ENCODE results near the gene BTBD9.
A peak's percentile ranks its signal among the peaks of the same experiment; 100 is the strongest.
"Not testable (repeated sequence)": the region's sequence is repeated elsewhere in the genome, so short reads cannot be mapped to it uniquely, and the experiment has no call there.

The BTBD9 gene

GRCh38 chr6:38648629-38649028, 8.9 kb upstream of the BTBD9 start:
- no peak for DNase-seq (ENCODE audit: low read depth)

- no peak for DNase-seq (ENCODE audit: low read depth)
These were observed 6.6 kb upstream of the BTBD9 start for GRCh38 chr6:38646166-38646878.

DNA sequence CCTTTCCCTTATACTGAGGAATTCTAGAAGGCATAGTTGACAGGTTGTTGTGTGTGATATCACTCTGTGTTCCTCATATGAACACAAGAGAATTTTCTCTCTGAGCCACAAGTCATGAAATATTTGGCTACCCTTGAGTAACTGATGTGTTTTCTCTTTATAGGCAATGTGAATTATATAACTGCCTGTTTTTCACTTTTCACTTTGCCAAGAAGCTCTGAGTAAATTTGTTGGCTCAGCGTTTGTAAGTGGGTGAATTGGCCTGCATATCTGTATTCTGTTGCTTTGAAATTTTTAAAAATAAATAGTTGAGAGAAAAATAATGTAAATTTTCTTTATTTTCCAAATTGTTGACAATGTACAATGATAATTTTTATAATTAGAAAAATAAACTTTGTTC, 5.2 kb upstream of the BTBD9 start:
- DNase-seq (ENCODE audit: low read depth) = no peak

GRCh38 chr6:38640216-38640909, 634 bp upstream of the BTBD9 start:
- DNase-seq (ENCODE audit: low read depth) = no peak

- DNase-seq (ENCODE audit: low read depth) = peak; percentile 28
These were observed 710 bp downstream of the BTBD9 start for GRCh38 chr6:38638941-38639497.

DNA sequence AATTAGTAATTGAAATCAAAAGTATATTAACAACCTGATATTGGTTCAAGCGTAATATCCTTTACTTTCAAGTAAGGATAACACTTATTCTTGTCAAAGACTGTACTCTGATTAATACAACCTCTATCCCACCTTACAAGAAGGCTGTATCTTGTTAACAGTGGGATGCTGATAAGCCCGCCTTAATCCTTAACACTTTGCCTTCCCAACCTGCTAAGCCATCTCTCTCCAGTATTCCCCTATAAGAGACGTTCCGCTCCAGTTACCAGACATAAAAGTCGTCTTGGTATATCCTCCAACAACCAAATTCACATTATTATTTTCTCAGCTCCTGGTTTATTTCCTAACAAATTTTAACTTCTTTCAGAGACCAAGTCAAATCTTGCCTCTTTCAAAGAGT, 2.0 kb downstream of the BTBD9 start:
- DNase-seq (ENCODE audit: low read depth) = no peak

- DNase-seq (ENCODE audit: low read depth) = no peak
These were observed 3.7 kb downstream of the BTBD9 start for GRCh38 chr6:38636027-38636426.

DNA sequence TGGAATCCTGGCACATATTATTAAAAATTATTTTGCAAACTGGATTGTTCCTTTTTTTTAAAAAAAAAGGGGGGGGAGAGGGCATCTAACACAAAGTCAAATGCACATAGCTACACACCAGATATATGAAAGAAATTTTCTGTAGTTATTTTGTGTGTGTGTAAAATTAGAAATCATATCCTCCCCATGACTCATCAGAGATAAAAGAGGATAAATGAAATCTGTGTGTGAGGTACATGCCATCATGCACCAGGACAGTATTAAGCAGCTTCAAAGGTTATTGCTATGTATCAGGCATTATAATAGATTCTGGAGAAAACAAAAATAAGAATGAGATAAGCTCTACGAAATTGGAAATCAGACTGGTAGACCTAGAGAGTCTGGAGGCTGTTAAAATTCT, 5.2 kb downstream of the BTBD9 start:
- DNase-seq (ENCODE audit: low read depth) = no peak

DNA sequence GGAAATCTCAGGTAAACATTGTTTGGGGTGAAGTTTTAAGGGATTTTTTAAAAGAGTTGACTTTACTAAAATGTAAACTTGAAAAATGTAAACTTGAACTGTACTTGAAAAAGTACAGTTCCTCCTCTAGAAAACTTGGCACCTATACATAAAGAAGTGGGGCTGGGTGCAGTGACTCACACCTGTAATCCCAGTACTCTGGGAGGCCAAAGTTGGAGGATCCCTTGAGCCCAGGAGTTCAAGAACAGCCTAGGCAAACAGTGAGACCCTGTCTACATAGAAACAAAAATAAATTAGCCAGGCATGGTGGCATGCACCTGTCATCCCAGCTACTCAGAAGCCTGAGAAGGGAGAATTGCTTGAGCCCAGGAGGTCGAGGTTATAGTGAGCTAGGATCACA, 7.2 kb downstream of the BTBD9 start:
- DNase-seq (ENCODE audit: low read depth) = no peak

DNA sequence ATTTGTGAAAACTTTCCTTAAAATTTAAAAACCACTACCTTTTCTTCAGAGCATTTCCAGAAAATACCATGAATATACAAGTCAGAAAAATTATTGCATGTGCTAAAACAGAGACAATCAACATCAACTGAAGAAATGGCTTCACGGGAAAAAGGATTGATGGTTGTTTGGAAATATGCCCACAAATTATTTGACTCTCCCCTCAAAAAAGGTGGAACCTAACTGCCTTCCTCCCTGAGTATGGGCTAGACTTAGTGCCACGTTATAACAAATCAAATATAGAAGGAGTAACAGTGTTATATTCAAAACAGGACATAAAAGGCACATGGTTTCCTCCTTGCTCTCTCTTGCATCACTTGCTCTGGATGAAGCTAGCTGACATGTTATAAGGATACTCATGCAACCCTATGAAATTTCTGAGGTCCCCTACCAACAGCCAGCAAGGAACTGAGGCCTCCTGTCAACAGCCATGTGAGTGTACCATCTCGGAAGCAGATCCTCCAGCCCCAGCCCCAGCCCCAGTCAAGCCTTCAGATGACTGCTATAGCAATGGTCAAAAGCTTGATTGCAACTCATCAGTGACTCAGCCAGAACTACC, 8.4 kb downstream of the BTBD9 start:
- no peak for DNase-seq (ENCODE audit: low read depth)

GRCh38 chr6:38625217-38625616, 14.5 kb downstream of the BTBD9 start:
- no peak for DNase-seq (ENCODE audit: low read depth)

GRCh38 chr6:38619342-38619741, 20.4 kb downstream of the BTBD9 start:
- DNase-seq (ENCODE audit: low read depth) = not testable (repeated sequence)

DNA sequence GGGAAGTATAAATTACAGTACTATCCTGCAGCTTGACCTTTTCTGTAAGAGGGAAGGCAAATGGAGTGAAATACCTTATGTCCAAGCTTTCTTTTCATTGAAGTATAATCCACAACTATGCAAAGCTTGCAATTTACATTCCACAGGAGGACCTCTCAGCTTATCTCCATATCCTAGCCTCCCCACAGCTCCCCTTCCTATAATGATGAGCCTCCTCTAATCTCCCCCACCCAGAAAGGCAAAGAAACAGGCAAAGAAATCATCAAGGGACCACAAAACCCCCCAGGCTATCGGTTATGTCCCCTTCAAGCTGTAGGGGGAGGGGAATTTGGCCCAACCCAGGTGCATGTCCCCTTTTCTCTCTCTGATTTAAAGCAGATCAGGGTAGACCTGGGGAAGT, 21.4 kb downstream of the BTBD9 start:
- DNase-seq (ENCODE audit: low read depth) = not testable (repeated sequence)

DNA sequence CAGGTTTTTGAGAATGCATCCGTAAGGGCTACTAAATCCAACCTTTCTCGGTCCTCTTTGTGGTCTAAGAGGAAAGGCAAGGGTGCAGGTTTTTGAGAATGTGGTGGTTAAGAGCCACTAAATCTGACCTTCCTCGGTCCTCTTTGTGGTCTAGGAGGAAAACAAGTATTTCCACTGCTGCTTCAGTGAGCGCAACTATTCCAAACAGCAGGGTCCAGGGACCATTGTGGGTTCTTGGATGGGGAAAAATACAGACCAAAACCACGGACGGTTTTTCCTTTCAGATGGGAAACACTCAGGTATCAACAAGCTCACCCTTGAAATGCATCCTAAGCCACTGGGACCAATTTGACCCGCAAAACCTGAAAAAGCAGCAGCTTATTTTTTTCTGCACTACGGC, 21.9 kb downstream of the BTBD9 start:
- DNase-seq (ENCODE audit: low read depth) = no peak

DNA sequence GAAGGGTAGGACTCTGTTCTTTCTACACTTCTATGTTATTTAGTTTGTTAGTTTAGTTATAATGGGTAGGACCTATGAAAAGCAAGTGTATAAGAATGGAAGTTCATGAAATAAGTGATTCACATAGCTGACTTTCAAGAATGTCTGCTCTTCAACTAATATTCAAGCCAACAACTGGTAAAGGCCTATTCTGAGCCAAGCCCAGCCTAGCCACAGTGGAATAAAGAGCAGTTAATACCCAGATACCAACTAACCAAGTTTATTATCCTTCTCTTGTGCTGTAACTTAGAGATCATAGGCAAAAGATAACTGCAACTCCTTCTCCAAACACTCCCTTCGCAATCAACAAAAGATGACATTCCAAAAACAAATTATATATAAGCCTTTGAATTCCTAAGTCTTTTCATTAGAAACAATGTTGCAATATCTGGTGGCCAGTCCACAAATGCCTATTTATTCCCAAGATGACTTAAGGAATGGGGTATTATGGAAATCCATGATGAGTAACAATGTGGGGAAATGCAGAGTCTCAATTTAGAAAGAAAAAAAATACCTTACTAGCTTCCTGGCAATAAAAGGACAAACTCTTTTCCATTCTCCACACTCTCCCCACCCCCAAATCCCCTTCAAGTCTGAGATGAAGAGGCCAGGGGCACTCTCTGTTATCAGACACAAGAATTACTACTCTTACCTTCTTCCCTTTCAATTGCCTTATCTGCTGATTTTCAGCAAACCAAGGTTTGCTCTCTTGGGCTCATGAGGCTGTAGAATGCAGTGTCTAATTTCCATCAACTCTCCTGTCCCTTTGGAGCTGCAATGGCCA, 27.4 kb downstream of the BTBD9 start:
- DNase-seq (ENCODE audit: low read depth) = no peak

- DNase-seq (ENCODE audit: low read depth) = no peak
These were observed 29.6 kb downstream of the BTBD9 start for GRCh38 chr6:38610050-38610625.

DNA sequence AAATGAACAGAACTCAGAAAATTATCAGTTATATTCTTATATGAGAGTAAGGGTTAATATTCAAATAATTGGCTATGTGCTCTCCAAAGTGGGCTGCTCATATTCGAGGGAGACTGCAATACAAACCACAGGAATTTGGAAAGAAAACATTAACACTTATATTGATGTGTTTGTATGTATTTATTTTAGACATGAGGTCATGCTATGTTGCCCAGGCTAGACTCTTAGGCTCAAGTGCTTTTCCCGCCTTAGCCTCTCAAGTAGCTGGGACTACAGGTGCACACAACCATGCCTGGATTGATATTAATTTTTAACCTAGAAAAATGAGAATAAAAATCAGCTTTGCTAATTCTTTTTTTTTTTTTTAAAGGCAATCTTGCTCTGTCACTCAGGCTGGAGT, 35.0 kb downstream of the BTBD9 start:
- no peak for DNase-seq (ENCODE audit: low read depth)

DNA sequence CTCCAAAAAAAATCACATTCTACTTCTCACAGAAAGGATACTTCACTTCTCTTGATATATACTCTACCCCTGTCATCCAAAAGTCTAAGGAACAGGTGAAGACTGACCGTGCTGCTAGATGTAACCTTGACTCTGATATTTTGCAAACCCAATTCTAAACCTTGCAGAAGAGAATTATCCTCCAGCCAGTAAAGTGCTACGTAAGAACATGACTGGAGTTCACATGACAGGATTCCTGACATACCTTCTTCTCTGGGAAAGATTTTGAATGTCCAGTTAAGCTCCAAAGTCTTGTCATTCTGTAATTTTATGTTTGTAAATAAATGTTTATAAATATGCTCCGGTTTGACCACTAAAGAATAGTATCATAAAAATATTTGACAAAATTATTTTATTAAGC, 35.8 kb downstream of the BTBD9 start:
- no peak for DNase-seq (ENCODE audit: low read depth)

GRCh38 chr6:38603496-38603895, 36.2 kb downstream of the BTBD9 start:
- no peak for DNase-seq (ENCODE audit: low read depth)

GRCh38 chr6:38599966-38600550, 39.7 kb downstream of the BTBD9 start:
- DNase-seq (ENCODE audit: low read depth) = no peak

DNA sequence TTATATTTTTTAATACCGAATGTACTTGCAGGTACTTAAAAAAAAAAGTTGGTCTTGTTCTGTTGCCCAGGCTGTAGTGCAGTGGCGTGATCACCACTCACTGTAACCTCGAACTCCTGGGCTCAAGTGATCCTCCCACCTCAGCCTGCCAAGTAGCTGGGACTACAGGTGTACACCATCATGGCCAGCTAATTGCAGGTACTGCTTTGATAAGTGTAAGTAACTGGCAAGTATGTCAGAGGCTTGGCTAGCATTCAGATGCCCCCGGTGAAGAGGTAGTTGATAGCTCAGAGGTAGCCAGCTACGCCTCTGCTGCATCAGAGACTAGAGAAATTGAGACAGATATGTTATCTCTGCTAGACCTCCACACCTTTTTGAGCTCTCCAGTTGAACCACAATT, 40.5 kb downstream of the BTBD9 start:
- DNase-seq (ENCODE audit: low read depth) = no peak
